Measurements from ENCODE around the gene SREK1.
"Not testable (repeated sequence)": the region's sequence is repeated elsewhere in the genome, so short reads cannot be mapped to it uniquely, and the experiment has no call there.

SREK1 gene

GRCh38 chr5:66144074-66144833 lies at the start of gene SREK1:
TSS of gene SREK1 (plus strand) at chr5:66144300. CDS start at chr5:66144377, 77 bp downstream.
- Histone ChIP-seq H3K4me3 (ENCODE audit: low read depth, low read length) (peak within 1 kb of the TSS; percentile 98), H3K79me2 (ENCODE audit: control insufficient read depth, insufficient read depth, low read length, unreplicated experiment) (peaks cover 48% of the 10 kb centered on the region), H3K27ac (ENCODE audit: low read depth, low read length) (peak within 1 kb of the TSS; percentile 92), H2AFZ (ENCODE audit: low read length, unreplicated experiment) (peak within 1 kb of the TSS; percentile 93), H3K4me1 (ENCODE audit: control insufficient read depth, insufficient read depth, low read length, unreplicated experiment) (peaks cover 27% of the 10 kb centered on the region), H3K36me3 (ENCODE audit: insufficient read depth, low read length) (peaks cover 1% of the 10 kb centered on the region; the same call in 1 of the 2 replicates), H3K27me3 (ENCODE audit: insufficient read depth, low read length) (no peaks in the 10 kb centered on the region)

- no peak overlapping the region for H2AFZ ChIP-seq (ENCODE audit: low read length, unreplicated experiment)
- no peaks in the 10 kb centered on the region for H3K4me1 ChIP-seq (ENCODE audit: control insufficient read depth, insufficient read depth, low read length, unreplicated experiment)
- H3K4me3 ChIP-seq (ENCODE audit: low read depth, low read length) = no peak overlapping the region
- no peaks in the 10 kb centered on the region for H3K27me3 ChIP-seq (ENCODE audit: insufficient read depth, low read length)
- peaks cover 8% of the 10 kb centered on the region; the same call in 1 of the 2 replicates for H3K36me3 ChIP-seq (ENCODE audit: insufficient read depth, low read length)
- H3K79me2 ChIP-seq (ENCODE audit: control insufficient read depth, insufficient read depth, low read length, unreplicated experiment) = no peaks in the 10 kb centered on the region
- H3K27ac ChIP-seq (ENCODE audit: low read depth, low read length) = no peak overlapping the region
These were observed 43.2 kb upstream of the SREK1 start for GRCh38 chr5:66100851-66101250.

GRCh38 chr5:66113160-66113559 lies 30.9 kb upstream of the SREK1 start:
- Histone ChIP-seq H3K4me1 (ENCODE audit: control insufficient read depth, insufficient read depth, low read length, unreplicated experiment) (peaks cover 5% of the 10 kb centered on the region), H3K36me3 (ENCODE audit: insufficient read depth, low read length) (no peaks in the 10 kb centered on the region), H2AFZ (ENCODE audit: low read length, unreplicated experiment) (no peak overlapping the region), H3K27ac (ENCODE audit: low read depth, low read length) (peak overlapping the region; percentile 73), H3K79me2 (ENCODE audit: control insufficient read depth, insufficient read depth, low read length, unreplicated experiment) (no peaks in the 10 kb centered on the region), H3K4me3 (ENCODE audit: low read depth, low read length) (no peak overlapping the region), H3K27me3 (ENCODE audit: insufficient read depth, low read length) (no peaks in the 10 kb centered on the region)

GRCh38 chr5:66118304-66118703 lies 25.8 kb upstream of the SREK1 start:
- Histone ChIP-seq H3K4me3 (ENCODE audit: low read depth, low read length) (no peak overlapping the region), H3K27me3 (ENCODE audit: insufficient read depth, low read length) (no peaks in the 10 kb centered on the region), H2AFZ (ENCODE audit: low read length, unreplicated experiment) (no peak overlapping the region), H3K4me1 (ENCODE audit: control insufficient read depth, insufficient read depth, low read length, unreplicated experiment) (peaks cover 6% of the 10 kb centered on the region), H3K36me3 (ENCODE audit: insufficient read depth, low read length) (no peaks in the 10 kb centered on the region), H3K27ac (ENCODE audit: low read depth, low read length) (no peak overlapping the region), H3K79me2 (ENCODE audit: control insufficient read depth, insufficient read depth, low read length, unreplicated experiment) (no peaks in the 10 kb centered on the region)

GRCh38 chr5:66122379-66123034 lies 21.6 kb upstream of the SREK1 start:
- Histone ChIP-seq H3K36me3 (ENCODE audit: insufficient read depth, low read length) (no peaks in the 10 kb centered on the region), H3K27ac (ENCODE audit: low read depth, low read length) (no peak overlapping the region), H3K4me1 (ENCODE audit: control insufficient read depth, insufficient read depth, low read length, unreplicated experiment) (peaks cover 6% of the 10 kb centered on the region), H3K79me2 (ENCODE audit: control insufficient read depth, insufficient read depth, low read length, unreplicated experiment) (no peaks in the 10 kb centered on the region), H3K27me3 (ENCODE audit: insufficient read depth, low read length) (no peaks in the 10 kb centered on the region), H2AFZ (ENCODE audit: low read length, unreplicated experiment) (no peak overlapping the region), H3K4me3 (ENCODE audit: low read depth, low read length) (no peak overlapping the region)

- Histone ChIP-seq H2AFZ (ENCODE audit: low read length, unreplicated experiment) (no peak overlapping the region), H3K4me1 (ENCODE audit: control insufficient read depth, insufficient read depth, low read length, unreplicated experiment) (no peaks in the 10 kb centered on the region), H3K4me3 (ENCODE audit: low read depth, low read length) (no peak overlapping the region), H3K36me3 (ENCODE audit: insufficient read depth, low read length) (no peaks in the 10 kb centered on the region), H3K27ac (ENCODE audit: low read depth, low read length) (no peak overlapping the region), H3K79me2 (ENCODE audit: control insufficient read depth, insufficient read depth, low read length, unreplicated experiment) (no peaks in the 10 kb centered on the region), H3K27me3 (ENCODE audit: insufficient read depth, low read length) (no peaks in the 10 kb centered on the region)
These were observed 15.0 kb upstream of the SREK1 start for GRCh38 chr5:66129144-66129543.

GRCh38 chr5:66130493-66130892 lies 13.6 kb upstream of the SREK1 start:
- Histone ChIP-seq H3K27ac (ENCODE audit: low read depth, low read length) (no peak overlapping the region), H3K27me3 (ENCODE audit: insufficient read depth, low read length) (no peaks in the 10 kb centered on the region), H3K79me2 (ENCODE audit: control insufficient read depth, insufficient read depth, low read length, unreplicated experiment) (no peaks in the 10 kb centered on the region), H3K4me1 (ENCODE audit: control insufficient read depth, insufficient read depth, low read length, unreplicated experiment) (no peaks in the 10 kb centered on the region), H2AFZ (ENCODE audit: low read length, unreplicated experiment) (no peak overlapping the region), H3K4me3 (ENCODE audit: low read depth, low read length) (no peak overlapping the region), H3K36me3 (ENCODE audit: insufficient read depth, low read length) (no peaks in the 10 kb centered on the region)

- Histone ChIP-seq H2AFZ (ENCODE audit: low read length, unreplicated experiment) (no peak overlapping the region), H3K27me3 (ENCODE audit: insufficient read depth, low read length) (no peaks in the 10 kb centered on the region), H3K36me3 (ENCODE audit: insufficient read depth, low read length) (no peaks in the 10 kb centered on the region), H3K27ac (ENCODE audit: low read depth, low read length) (no peak overlapping the region), H3K4me3 (ENCODE audit: low read depth, low read length) (no peak overlapping the region), H3K4me1 (ENCODE audit: control insufficient read depth, insufficient read depth, low read length, unreplicated experiment) (no peaks in the 10 kb centered on the region), H3K79me2 (ENCODE audit: control insufficient read depth, insufficient read depth, low read length, unreplicated experiment) (no peaks in the 10 kb centered on the region)
These were observed 9.7 kb upstream of the SREK1 start for GRCh38 chr5:66134407-66134861.

GRCh38 chr5:66136053-66136452 lies 8.0 kb upstream of the SREK1 start:
- no peaks in the 10 kb centered on the region for H3K4me1 ChIP-seq (ENCODE audit: control insufficient read depth, insufficient read depth, low read length, unreplicated experiment)
- no peak overlapping the region for H3K4me3 ChIP-seq (ENCODE audit: low read depth, low read length)
- H2AFZ ChIP-seq (ENCODE audit: low read length, unreplicated experiment) = no peak overlapping the region
- H3K27ac ChIP-seq (ENCODE audit: low read depth, low read length) = no peak overlapping the region
- H3K36me3 ChIP-seq (ENCODE audit: insufficient read depth, low read length) = no peaks in the 10 kb centered on the region
- no peaks in the 10 kb centered on the region for H3K27me3 ChIP-seq (ENCODE audit: insufficient read depth, low read length)
- no peaks in the 10 kb centered on the region for H3K79me2 ChIP-seq (ENCODE audit: control insufficient read depth, insufficient read depth, low read length, unreplicated experiment)

GRCh38 chr5:66136944-66137343 lies 7.2 kb upstream of the SREK1 start:
- H3K4me1 ChIP-seq (ENCODE audit: control insufficient read depth, insufficient read depth, low read length, unreplicated experiment); H3K4me3 ChIP-seq (ENCODE audit: low read depth, low read length); H3K27ac ChIP-seq (ENCODE audit: low read depth, low read length); H3K36me3 ChIP-seq (ENCODE audit: insufficient read depth, low read length); H3K79me2 ChIP-seq (ENCODE audit: control insufficient read depth, insufficient read depth, low read length, unreplicated experiment); H2AFZ ChIP-seq (ENCODE audit: low read length, unreplicated experiment); H3K27me3 ChIP-seq (ENCODE audit: insufficient read depth, low read length): not testable (repeated sequence)
